Endodermal cell (in vitro differentiated cells): ENCODE results near the gene ADIPOR1. TPM values are rescaled to one million over a fixed set of nuclear protein-coding genes. Genes with fewer than 3 reads are reported as not detected.
A peak's percentile ranks its signal among the peaks of the same experiment; 100 is the strongest.

Source experiments
- DNase-seq: peaks from one replicate; pipeline ENCODE4 v3.0.0-alpha.2; 2017
- H3K27ac ChIP-seq: 2 replicates; pipeline ENCODE4 v1.5.1; 2013; ENCODE audit warnings: mild to moderate bottlenecking, low read depth, low read length, moderate library complexity
- H3K27me3 ChIP-seq: 2 replicates; pipeline ENCODE4 v1.6.1; 2013; ENCODE audit warnings: mild to moderate bottlenecking, low read length, moderate library complexity; ENCODE audit not compliant: insufficient read depth, control insufficient read depth, poor library complexity, severe bottlenecking
- H3K36me3 ChIP-seq: 2 replicates; pipeline ENCODE4 v1.7.0; 2013; ENCODE audit warnings: mild to moderate bottlenecking, low read length, moderate library complexity; ENCODE audit not compliant: control insufficient read depth, insufficient read depth
- H3K4me1 ChIP-seq: one replicate; pipeline ENCODE4 v1.7.0; 2013; ENCODE audit warnings: low read length; ENCODE audit not compliant: control insufficient read depth, insufficient read depth
- H3K4me3 ChIP-seq: 2 replicates; pipeline ENCODE4 v1.5.1; 2013; ENCODE audit warnings: mild to moderate bottlenecking, low read length, moderate library complexity
- H3K9ac ChIP-seq: 2 replicates; pipeline ENCODE4 v1.6.1; 2013; ENCODE audit warnings: mild to moderate bottlenecking, low read length, moderate library complexity; ENCODE audit not compliant: poor library complexity, severe bottlenecking; ENCODE audit errors: extremely low read depth
- H3K9me3 ChIP-seq: 2 replicates; pipeline ENCODE4 v1.6.1; 2013; ENCODE audit warnings: mild to moderate bottlenecking, low read length, moderate library complexity; ENCODE audit not compliant: control insufficient read depth
- H3K27ac Mint-ChIP-seq: 2 replicates; pipeline ENCODE4 v1.8.0; 2020; ENCODE audit warnings: mixed read lengths
- H3K27me3 Mint-ChIP-seq: 2 replicates; pipeline ENCODE4 v1.8.0; 2021; ENCODE audit warnings: mild to moderate bottlenecking, mixed read lengths; ENCODE audit not compliant: insufficient read depth
- H3K36me3 Mint-ChIP-seq: 2 replicates; pipeline ENCODE4 v1.8.0; 2020; ENCODE audit warnings: low read depth, mixed read lengths
- H3K4me1 Mint-ChIP-seq: 2 replicates; pipeline ENCODE4 v1.8.0; 2020; ENCODE audit warnings: mixed read lengths
- H3K4me3 Mint-ChIP-seq: 2 replicates; pipeline ENCODE4 v1.8.0; 2020; ENCODE audit warnings: mild to moderate bottlenecking, moderate library complexity, mixed read lengths
- H3K9me3 Mint-ChIP-seq: 2 replicates; pipeline ENCODE4 v1.8.0; 2020; ENCODE audit warnings: mild to moderate bottlenecking, mixed read lengths
- WGBS, 2 experiments: methylation state at CpG; one replicate each; pipeline versions ENCODE4 v1.1.5 to v1.1.7; 2013; ENCODE audit warnings: missing lambda C conversion rate in 2 of 2, mixed read lengths in 1 of 2; ENCODE audit not compliant: insufficient coverage in 1 of 2, insufficient read length in 1 of 2; 5-methylcytosine and 5-hydroxymethylcytosine counted together
- total RNA-seq, 2 donors: library from RNA; stranded (reverse); fragmentation: NEBNext Ultra II Directional in 1 of 2; extraction: Animal tissue kit (Norgen Biotek cat#: 25700) in 1 of 2; gene quantifications; 2 replicates in 1 of 2; 3 replicates in 1 of 2; pipeline ENCODE4 v1.2.1, GENCODE V29; 2021
- TF ChIP-seq, protein P1 (sequence below): fragments of 200-600 bp; sonication (generic); conservative IDR thresholded peaks from 2 replicates; pipeline ENCODE4 v1.5.0; 2021; ENCODE audit warnings: antibody characterized with exemption, mild to moderate bottlenecking

The ADIPOR1 gene
- total RNA-seq, 2 donors from 2014 or later: 68.1 to 79.7 TPM

- peak within 1 kb of the TSS; percentile 96 for H3K4me3 ChIP-seq
- H3K27ac ChIP-seq: peak within 1 kb of the TSS; percentile 72
- H3K27me3 Mint-ChIP-seq: peaks cover 3% of the 10 kb centered on the region
- H3K36me3 ChIP-seq: peaks cover 21% of the 10 kb centered on the region
- H3K9ac ChIP-seq: peak within 1 kb of the TSS; percentile 73
- 2% methylated on average over 22 to 56 of the region's 57 CpGs for WGBS, 2 experiments
- H3K27me3 ChIP-seq: no peaks in the 10 kb centered on the region
- peak within 1 kb of the TSS; percentile 88 for H3K4me3 Mint-ChIP-seq
- H3K4me1 ChIP-seq: no peaks in the 10 kb centered on the region
- no peaks in the 10 kb centered on the region for H3K9me3 Mint-ChIP-seq
- TF ChIP-seq, protein P1, sequence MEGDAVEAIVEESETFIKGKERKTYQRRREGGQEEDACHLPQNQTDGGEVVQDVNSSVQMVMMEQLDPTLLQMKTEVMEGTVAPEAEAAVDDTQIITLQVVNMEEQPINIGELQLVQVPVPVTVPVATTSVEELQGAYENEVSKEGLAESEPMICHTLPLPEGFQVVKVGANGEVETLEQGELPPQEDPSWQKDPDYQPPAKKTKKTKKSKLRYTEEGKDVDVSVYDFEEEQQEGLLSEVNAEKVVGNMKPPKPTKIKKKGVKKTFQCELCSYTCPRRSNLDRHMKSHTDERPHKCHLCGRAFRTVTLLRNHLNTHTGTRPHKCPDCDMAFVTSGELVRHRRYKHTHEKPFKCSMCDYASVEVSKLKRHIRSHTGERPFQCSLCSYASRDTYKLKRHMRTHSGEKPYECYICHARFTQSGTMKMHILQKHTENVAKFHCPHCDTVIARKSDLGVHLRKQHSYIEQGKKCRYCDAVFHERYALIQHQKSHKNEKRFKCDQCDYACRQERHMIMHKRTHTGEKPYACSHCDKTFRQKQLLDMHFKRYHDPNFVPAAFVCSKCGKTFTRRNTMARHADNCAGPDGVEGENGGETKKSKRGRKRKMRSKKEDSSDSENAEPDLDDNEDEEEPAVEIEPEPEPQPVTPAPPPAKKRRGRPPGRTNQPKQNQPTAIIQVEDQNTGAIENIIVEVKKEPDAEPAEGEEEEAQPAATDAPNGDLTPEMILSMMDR: peak; percentile 90
- peaks cover 17% of the 10 kb centered on the region for H3K36me3 Mint-ChIP-seq
- H3K4me1 Mint-ChIP-seq: no peaks in the 10 kb centered on the region
- no peaks in the 10 kb centered on the region for H3K9me3 ChIP-seq
- DNase-seq: peak; percentile 99
- H3K27ac Mint-ChIP-seq: peak within 1 kb of the TSS; percentile 96
These were observed 31.3 kb downstream of the ADIPOR1 start, which contains the start of gene KLHL12 for GRCh38 chr1:202926581-202927491. KLHL12 (minus strand) TSS chr1:202927234; CDS start chr1:202925162, 2,072 bp downstream.

DNA sequence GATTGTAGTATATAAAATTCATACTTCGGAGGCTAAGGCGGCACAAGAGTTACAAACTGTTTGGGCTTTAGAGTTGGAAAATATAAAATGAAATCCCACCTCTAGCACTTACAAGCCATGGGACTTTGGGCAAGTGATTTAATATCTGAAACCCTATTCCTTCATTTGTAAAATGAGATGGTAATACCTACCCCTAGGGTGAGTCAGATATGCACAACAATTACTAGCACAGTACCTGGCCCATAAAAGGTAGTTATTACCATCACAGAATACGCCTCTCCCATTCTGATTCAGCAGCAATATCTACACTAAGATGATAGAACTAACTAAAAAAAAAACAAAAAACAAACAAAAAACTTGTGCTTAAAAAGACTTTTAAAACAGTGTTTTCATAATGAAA, 34.6 kb downstream of the ADIPOR1 start:
- Mint-ChIP-seq H3K27ac (no peak overlapping the region), H3K9me3 (no peaks in the 10 kb centered on the region), H3K4me3 (no peak overlapping the region), H3K36me3 (peaks cover 31% of the 10 kb centered on the region), H3K27me3 (no peaks in the 10 kb centered on the region), H3K4me1 (no peaks in the 10 kb centered on the region)
- TF ChIP-seq, protein P1: no peak
- no peak for DNase-seq
- Histone ChIP-seq H3K36me3 (peaks cover 33% of the 10 kb centered on the region), H3K4me3 (no peak overlapping the region), H3K9ac (no peak overlapping the region), H3K27me3 (no peaks in the 10 kb centered on the region), H3K9me3 (no peaks in the 10 kb centered on the region), H3K27ac (no peak overlapping the region), H3K4me1 (no peaks in the 10 kb centered on the region)
- WGBS, 2 experiments: 100% methylated on average over 2 of the region's 3 CpGs; no CpG with 5 or more reads in 1 of the 2 experiments

DNA sequence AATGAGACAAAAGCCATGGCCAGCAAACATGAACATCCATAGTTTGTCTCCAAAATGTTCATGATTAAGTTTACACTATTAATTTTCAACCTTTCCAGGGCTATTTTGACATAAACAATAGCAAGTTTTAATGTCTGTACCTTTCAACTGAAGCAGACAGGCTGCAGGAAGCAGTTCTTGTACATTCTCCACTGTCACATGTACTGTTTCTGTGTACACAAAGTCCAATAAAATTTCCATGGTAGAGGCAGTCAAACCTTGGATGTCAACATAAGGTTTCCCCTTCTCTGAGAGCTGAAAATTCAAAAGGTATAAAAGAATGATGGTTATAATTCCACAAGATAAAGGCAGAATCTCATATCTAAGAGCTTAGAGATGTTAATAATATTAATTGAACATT, 38.5 kb downstream of the ADIPOR1 start:
- no peak overlapping the region for H3K4me3 ChIP-seq
- no peaks in the 10 kb centered on the region for H3K4me1 ChIP-seq
- no peak overlapping the region for H3K27ac ChIP-seq
- H3K9me3 ChIP-seq: no peaks in the 10 kb centered on the region
- no peak overlapping the region for H3K4me3 Mint-ChIP-seq
- no peaks in the 10 kb centered on the region for H3K9me3 Mint-ChIP-seq
- TF ChIP-seq, protein P1: no peak
- no peaks in the 10 kb centered on the region for H3K27me3 Mint-ChIP-seq
- peaks cover 68% of the 10 kb centered on the region for H3K36me3 ChIP-seq
- H3K27me3 ChIP-seq: no peaks in the 10 kb centered on the region
- no peak for DNase-seq
- no peak overlapping the region for H3K27ac Mint-ChIP-seq
- no peak overlapping the region for H3K9ac ChIP-seq
- no peaks in the 10 kb centered on the region for H3K4me1 Mint-ChIP-seq
- H3K36me3 Mint-ChIP-seq: peaks cover 48% of the 10 kb centered on the region
